Stimulated activated naive CD8-positive, alpha-beta T cell treated with anti-CD3 and anti-CD28 coated beads, Interleukin-15, Interleukin-2, amounts not matched to agents 100 U/mL and 50 U/mL, for 24 hours (primary cell): ENCODE data around the gene PLPP3.

Source experiments
- ATAC-seq: fragments of 150-1000 bp; cut with Tn5 transposase; one replicate; pipeline ENCODE4 v1.10.0; 2021
- DNase-seq: peaks from one replicate; pipeline ENCODE4 v3.0.0; 2021

The PLPP3 gene

DNA sequence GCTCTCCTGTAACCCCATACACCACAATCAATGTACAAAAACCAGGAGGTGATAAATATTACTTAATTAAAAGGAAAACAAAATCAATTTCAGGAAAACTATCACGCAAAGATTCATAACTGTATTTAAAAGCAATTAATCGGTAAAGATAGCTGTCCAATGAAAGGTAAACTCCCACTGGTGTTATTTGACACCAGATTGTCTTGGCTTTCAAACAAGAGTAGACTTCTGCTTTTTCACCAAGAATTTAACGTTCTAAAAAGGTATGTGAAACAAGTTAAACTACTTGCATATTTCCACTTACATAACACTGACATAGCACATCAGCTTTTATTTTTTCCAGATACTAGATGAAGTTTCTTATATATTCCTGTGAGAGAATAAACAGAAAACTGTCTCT, 3.5 kb downstream of the PLPP3 start:
- DNase-seq (no peak), ATAC-seq (no peak)

DNA sequence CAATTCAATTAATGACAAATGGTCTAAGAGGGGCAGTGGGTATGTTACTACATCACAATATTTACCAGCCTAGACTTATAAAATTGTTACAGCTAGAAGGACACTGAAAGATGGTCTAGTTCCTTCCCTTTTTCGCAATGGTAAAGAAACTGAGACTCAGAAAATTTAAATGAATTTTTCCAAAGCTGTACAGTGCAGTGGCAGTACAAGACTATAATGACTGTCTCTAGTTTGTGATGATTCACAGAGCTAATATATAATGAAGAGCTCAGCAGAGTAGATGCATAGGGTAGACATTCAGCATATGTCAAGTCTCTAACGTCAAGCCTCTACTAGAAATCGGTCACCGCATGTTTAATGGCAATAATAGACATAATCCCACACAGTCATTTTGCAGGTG, 4.6 kb downstream of the PLPP3 start:
- no peak for ATAC-seq
- DNase-seq, result no peak

DNA sequence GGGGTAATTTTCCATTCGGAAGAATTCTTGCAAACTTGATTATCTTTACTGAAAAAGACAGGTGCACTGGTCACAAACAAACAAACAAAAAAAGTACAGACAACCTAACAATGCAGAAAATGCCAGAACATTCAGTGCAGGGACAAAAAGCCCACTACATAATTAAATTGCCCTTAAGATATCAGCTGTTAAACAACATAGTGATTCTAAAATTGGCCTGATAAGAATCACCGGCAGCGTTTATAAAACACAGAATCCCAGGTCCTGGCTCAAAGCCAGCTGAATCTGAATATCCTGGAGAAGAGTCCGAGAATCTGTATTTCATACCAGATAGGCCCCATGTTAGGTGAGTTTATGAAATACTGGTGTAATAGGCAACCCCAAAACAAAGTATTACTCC, 6.1 kb downstream of the PLPP3 start:
- no peak for ATAC-seq
- DNase-seq, result no peak

DNA sequence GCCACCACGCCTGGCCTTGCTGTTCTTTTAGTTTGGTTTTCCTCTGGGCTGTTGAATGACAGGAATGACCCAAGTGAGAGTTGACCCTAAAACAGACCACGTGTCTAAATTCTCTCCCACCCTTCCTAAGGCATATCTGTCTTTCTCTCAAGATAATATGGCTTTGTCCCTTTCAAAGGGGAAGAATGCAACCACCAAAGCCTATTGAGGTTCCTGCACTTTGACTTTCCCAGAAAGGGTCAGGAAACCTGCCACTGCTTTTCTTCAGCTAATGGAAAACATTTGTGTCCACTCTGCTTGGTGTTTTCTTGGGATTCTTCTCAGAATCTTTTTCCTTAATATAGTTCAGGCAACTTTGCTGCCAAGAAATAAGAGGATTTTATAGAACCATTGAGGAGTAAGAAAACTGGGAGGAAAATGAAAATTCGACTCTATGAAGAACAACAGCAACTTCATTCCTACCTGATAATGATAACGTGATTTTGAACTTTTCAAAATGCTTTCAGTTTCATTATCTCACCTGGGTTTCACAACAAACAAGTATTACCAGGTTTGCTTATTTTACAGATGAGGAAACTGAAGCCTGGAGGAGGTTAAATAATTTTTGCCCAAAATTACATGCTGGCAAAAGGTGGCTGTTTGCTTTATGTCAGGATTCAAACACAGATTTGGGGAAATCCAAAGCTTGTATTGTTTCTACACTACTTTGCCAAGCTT, 6.9 kb downstream of the PLPP3 start:
- DNase-seq (no peak), ATAC-seq (no peak)

DNA sequence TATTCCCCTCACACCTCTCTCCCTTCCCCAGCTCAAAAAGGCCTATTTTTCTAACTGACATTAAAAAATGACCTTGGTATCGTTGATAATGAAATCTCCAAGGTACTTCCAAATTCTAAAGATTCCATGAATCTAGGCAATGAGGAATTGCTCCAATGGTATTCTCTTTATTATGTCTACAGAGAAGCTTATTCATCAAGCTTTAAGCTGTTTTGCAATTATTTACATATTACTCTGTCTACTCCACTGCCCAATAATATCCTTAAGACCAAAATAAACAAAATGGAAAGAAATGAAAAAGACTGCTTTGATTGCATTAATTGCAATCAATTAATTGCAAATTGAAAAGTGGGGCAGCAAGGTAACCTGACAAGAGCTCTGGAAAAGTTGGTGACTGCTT, 7.9 kb downstream of the PLPP3 start:
- DNase-seq (no peak), ATAC-seq (no peak)

DNA sequence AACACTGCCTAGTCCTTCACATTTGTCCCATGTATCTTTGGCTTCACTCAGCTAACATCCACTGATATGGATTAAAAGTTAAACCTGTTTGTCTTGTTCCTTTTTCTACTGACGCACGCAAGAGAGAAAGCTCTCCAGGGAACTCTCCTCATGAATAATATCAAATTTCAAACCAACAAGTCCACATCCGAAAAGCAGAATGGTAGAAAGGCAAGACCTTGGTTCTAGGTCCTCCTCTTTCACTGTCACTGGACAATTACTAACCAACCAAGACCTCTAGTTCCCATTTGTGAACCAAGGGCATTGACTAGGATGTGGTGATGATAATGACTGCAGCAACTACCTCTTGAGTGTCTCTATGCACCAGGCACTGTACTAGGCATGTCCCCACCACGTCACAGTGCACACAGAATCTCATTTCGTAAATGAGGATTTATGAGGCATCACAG, 8.4 kb downstream of the PLPP3 start:
- ATAC-seq (no peak), DNase-seq (no peak)

DNA sequence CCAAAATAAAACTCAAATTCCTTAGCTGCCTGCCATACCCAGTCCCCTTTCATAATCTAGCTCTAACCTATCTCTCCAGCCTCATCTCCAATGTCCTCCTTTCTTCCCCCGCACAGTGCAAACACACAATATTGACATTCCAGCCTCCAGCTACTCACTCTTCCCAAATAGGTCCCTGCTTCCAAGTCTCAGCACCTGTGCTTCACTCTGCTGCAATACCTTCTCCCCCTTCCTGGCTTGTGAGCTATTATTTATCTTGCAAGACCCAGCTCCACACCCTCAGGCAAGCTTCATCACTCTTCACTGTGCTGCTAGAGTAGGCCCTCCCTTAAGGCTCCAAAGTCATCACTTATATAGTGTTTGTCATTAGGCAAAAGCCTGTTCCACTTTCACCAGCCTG, 9.7 kb downstream of the PLPP3 start:
- ATAC-seq (no peak), DNase-seq (no peak)

DNA sequence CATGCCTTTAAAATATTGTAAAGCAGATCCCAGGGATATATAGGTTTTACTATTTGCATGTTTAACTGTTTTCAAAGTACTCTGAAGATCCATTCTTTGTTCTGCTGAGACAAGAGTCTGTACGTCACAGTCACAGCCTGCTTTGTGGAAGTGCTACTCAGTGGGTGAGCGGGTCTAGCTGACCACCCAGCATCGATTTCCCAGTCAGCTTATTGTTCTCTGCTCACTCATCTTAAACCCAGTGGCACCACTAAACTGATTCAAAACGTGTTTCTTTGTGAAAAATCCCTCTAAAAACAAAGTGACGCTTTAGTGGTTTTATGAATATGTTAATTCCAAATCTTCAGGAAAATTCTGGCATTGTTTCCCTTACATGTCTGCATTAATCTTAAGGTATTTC, 12.4 kb downstream of the PLPP3 start:
- no peak for ATAC-seq

DNA sequence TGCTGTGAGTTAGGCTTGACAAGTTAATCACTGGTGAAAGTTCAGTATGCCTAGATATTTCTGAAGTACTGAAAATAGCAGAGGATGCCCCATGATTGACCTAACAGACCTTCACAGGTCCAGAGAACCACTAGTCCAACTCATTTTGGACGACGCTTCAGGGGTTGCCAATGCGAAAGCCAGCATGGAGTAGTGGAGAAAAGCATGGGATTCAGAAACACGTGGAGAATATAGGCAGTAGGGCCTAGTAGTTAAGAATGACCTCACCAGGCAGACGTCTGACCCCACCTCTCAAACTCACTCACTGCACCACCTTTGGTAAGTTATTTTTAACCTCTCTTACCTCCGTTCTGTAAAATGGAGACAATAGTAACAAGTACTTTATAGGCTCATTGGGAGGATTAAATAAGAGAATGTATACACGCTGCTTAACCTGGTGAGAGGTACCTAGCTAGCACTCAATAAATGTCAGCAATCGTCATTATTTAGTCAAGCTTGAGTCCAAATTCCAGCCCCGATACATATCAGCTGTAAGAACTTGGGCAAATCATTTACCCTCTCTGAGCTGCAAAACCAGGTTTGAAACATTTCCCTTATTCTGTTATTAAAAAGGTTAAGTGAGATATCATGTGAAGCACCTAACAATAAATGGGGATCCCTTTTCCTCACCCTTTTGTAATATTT, 13.2 kb downstream of the PLPP3 start:
- DNase-seq (no peak), ATAC-seq (no peak)

More for the DNA sequence above, 12.4 kb downstream of the PLPP3 start:
- DNase-seq, result no peak

DNA sequence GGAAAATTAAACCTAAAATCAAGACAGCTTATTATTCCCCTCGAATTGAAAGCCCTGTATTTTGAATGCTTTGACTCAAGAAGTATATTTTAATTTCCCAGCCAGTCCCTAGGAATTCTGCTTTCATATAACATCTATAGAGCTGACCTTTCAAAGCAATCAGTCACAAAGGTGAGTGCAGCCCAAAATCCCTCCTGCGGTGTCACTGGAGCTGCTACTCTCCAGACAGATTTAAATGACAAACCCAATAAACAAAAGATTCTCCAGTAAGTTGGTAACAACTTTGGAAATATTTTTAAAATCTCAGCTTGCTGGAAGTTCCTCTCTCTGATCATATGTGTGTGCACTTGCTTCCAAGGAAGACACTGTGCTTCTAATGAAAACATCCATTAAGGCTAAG, 14.7 kb downstream of the PLPP3 start:
- DNase-seq, result no peak

DNA sequence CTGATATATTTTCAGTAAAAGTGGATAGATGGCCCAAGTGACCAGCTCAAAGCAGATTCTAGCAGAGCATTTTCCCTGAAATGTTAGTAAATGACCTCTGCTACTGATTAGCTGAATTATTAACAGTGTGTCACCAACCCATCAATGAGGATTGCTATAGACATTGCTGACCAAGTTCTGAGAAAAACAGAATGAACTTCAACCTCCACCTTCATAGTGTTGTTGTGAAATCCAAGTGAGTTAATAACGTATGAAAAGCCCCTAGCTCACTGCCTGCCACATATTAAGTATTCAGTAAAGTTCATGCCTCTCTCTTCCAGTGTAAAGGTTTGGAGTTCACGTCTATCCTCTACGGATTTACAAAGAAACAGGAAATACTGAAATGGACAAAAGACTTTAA, 15.8 kb downstream of the PLPP3 start:
- no peak for DNase-seq
- no peak for ATAC-seq

More for the DNA sequence above, 14.7 kb downstream of the PLPP3 start:
- ATAC-seq, result no peak

DNA sequence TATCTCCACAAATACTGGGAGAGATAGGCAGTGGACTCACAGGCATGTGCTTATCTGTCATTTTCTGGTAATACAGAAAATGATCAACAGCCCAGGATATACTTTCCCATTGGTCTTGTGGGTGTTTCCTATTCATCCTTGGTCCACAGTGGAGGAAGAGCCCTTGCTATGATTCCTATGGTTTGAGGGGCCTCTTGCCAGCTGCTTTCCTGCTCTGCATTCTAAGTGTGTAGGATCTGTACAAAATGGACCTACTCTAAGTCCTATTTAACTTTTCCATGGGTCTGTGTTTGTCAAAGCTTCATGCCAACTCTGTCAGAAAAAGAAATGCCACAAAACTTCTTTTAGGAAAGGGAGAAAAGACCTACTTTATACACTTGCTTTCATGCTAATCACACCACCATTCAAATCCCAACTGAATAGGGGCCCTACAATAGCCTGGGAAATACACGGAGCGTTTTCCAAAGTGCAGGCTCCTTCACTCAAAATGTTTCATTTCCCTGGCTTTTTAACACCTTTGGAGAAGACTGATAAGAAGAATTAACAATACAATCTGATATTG, 16.4 kb downstream of the PLPP3 start:
- DNase-seq, result no peak
- ATAC-seq, result no peak

DNA sequence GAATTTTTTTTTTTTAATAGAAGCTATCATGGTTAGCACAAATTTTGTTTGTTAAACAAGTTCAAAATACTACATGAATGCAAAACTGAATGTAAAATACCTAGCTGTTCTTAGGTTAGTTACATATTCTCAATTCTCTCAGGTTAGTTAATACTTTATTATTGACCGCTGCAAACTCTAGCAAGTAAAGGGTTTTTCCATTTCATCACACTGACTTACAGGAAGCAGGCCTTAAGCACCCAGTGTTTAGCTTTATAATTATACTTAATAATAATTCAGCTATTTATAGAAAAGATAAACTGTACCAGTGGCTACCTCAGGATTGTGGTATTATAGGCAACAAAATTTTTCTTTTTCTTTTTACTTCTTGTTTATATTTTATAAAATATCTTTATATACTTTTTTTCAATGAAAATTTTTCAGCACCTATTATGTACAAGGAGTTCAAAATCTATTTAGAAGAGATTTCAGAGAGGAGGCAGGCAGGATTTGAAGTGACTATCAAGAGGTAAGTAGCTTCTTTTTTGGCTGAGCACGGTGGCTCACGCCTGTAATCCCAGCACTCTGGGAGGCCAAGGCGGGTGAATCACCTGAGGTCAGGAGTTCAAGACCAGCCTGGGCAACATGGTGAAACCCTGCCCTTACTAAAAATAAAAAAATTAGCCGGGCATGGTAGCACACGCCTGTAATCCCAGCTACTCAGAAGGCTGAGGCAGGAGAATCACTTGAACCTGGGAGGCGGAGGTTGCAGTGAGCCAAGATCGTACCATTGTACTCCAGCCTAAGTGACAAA, 17.9 kb downstream of the PLPP3 start:
- DNase-seq, result no peak
- no peak for ATAC-seq

DNA sequence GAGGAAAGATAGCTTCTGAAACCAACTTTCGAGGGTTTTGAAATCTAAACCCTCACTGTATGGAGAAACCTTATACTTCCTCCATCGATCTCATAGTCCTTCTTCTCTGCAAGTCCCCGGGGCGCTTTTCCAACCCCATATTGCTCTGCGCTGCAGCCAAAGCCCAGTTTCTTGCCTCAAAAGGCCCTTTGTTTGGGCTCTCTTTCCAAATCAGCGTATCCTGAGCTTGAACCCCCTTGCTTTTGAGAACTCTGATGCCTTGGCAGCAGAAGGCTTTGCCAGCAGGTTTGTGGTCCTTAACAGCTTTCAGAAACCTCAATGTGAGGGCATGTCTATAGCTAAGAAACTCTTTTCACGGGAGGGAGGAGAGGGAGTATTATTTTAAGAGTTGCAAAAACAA, 21.6 kb downstream of the PLPP3 start:
- DNase-seq (no peak), ATAC-seq (no peak)

DNA sequence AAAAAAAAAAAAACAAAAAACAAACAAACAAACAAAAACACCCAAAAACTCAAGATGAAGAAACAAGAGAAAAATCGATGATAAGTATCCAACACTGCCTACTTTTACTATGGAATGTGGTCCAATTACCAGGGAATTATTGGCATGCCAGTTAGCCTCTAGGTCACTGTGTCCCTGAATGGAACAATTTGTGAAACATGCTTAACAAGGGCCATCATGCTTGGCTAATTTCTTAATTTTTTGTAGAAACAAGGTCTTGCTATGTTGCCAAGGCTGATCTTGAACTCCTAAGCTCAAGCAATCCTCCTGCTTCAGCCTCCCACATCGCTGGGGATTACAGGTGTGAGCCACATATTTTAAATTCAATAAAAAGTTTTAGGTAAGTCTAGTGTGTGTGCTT, 23.9 kb downstream of the PLPP3 start:
- no peak for ATAC-seq
- no peak for DNase-seq

DNA sequence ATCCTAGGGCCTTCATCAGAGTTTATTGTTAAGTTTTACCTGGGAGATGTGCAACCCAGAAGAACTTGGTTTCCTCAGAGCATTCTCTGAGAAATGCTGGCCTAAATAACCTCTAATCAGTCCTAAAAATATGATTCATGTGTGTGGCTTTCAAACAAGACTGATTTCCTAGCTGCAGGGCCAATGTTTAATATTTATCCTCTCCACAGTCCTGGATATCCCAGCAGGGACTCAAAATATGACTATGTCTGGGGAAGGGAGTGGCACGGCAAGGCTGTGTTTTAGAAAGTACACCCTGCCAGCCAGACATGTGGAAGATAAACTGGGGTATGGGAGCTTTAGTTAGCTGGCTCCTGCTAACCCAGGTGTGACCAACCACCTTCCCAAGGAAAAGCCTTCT, 26.3 kb downstream of the PLPP3 start:
- ATAC-seq (no peak), DNase-seq (no peak)

DNA sequence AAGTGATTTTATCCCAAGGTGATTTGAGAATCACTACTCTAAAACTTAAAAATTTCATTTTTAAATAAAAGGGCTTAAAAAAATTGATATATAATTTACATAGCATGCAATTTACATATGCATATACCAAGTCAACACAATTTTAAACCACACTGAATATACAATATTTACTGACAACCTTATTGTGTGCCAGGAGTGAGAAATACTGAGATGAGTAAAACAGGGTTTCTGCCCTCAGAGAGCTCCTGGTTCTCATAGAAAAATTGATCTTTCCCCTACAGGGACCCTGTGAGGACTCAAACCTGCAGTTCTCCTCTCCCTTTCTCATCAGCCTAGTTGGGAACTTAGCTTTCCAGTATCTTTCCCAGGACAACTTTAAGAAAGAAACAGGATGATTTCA, 27.0 kb downstream of the PLPP3 start:
- ATAC-seq (no peak), DNase-seq (no peak)

DNA sequence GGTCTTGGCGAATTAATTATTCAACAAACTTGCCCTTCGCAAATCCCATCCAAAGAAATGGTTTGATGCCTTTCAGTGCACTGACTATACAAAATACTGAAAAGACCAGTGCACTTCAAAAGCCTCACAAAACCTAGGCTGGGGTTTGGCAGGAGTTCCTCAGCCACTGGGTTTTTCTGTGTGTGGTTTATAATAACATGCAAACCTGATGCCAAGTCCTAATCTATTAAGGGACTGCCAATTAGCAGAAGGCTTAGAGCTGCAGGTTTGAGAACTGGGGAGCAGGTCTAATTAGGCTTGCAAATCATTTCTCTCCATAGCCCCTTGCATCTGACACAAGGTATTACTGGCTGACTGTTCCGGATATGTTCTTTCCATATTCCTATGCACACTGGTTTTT, 27.7 kb downstream of the PLPP3 start:
- DNase-seq (no peak), ATAC-seq (no peak)

DNA sequence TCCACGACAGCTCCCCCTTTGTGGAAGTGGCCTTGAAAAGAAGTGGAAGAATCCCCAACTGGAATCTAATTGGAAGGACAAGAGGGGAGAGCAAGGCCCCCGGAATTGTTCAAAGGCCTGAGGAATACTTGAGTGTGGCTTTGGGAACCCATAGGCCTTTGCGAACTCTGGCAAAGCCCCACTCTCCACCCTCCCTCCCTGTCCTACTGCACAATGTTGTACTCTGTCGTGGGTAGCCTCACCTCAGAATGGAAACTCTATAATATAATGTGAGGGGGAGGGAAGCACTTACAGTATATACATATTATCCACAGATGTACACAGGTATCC, 28.5 kb downstream of the PLPP3 start:
- DNase-seq (no peak), ATAC-seq (no peak)

DNA sequence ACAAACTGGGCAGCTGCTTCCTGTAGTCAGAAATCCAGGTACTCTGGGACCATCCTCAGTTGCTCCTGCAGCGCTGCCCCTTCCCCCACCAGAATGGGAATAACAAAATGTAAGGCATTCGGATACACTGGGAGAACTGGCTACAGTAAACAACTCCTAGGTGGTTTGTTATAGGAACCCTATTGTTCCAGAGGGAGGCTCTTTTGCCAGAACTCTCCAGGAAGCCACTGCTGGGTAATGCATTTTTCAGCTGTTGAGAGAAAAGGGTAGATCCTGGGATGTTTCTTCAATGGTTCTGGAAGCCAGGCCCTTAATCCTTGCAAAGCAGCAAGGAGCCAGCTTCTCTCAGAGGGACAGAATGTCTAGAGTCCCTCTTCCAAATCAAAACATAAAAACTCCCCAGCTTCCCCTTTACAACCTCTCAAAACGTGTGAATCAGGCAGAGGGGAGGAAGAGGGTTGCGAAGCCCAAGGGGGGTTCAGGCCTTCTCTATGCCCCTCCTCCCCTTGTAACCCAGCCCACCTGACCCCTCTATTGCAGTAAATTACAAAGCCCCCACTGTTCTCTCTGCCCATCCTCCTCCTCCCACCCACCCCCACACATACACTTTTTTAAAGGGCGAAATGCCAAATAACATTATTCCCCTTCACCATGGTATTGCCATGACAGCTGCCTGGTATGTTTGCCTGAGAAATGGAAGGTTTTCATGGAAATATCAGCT, 29.1 kb downstream of the PLPP3 start:
- ATAC-seq (no peak), DNase-seq (no peak)

DNA sequence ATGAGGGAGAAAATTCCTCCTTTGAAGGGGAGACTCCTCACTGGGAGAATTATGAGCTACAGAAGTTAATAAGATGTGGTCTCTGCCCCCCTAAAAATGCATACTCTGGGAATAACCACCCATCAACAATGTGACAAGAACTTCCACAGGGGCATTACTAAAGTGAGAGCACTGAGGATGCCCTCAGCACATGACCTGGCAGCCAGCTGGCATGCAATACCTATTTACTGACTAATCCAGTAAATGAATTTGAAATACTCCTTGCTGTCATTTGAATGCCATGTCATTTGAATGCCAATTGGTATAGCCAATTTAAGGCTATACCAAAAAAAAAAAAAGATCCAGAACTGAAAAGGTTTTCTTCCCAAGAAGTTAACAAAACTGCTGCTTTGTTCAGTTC, 30.8 kb downstream of the PLPP3 start:
- ATAC-seq (no peak), DNase-seq (no peak)

DNA sequence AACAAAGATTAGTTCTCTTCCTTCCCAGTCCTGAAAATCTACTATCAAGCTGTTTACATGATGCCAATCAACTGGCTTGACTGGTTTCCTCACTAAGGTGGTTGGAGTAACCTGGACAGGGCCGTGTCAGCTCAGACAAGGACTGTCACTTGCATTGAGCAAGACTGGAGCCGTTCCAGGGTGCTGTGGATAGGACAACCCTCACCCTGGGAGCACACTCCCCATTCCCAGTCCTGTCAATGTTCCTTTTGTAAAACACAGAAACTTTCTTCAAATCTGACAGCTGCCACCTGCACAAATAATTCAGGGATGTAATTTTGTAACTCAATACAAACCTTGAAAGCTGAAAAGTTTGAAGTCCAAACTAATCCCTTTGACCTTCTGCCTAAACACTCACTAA, 31.4 kb downstream of the PLPP3 start:
- DNase-seq, result no peak
- no peak for ATAC-seq

DNA sequence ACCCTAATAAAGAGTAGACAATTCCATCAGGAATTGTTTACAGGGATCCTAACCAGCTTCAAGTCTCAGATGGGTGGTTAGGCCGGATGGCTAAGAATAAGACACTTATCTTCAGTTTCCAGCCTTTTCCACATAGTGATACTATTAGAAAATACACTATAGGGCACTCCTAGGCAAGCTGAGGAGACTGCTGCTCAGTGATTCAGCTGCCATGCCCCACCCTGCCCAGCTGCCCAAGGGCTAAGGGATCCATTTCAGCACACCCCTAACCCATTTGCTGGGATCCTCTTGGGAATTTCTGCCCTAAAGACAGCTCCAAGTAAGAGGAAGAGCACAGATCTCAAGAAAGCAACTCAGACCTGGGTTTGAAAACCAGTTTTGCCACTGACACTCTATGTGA, 31.9 kb downstream of the PLPP3 start:
- DNase-seq (no peak), ATAC-seq (no peak)
